GM21515 (cell line): ENCODE measurements around the gene PARD6B.
A peak's percentile ranks its signal among the peaks of the same experiment; 100 is the strongest.
"Not testable (repeated sequence)": the region's sequence is repeated elsewhere in the genome, so short reads cannot be mapped to it uniquely, and the experiment has no call there.

Experiments used
- ATAC-seq: cut with Tn5 transposase; IDR thresholded peaks from one replicate; pipeline ENCODE4 v1.9.1; 2021; ENCODE audit not compliant: unreplicated experiment

The PARD6B gene

DNA sequence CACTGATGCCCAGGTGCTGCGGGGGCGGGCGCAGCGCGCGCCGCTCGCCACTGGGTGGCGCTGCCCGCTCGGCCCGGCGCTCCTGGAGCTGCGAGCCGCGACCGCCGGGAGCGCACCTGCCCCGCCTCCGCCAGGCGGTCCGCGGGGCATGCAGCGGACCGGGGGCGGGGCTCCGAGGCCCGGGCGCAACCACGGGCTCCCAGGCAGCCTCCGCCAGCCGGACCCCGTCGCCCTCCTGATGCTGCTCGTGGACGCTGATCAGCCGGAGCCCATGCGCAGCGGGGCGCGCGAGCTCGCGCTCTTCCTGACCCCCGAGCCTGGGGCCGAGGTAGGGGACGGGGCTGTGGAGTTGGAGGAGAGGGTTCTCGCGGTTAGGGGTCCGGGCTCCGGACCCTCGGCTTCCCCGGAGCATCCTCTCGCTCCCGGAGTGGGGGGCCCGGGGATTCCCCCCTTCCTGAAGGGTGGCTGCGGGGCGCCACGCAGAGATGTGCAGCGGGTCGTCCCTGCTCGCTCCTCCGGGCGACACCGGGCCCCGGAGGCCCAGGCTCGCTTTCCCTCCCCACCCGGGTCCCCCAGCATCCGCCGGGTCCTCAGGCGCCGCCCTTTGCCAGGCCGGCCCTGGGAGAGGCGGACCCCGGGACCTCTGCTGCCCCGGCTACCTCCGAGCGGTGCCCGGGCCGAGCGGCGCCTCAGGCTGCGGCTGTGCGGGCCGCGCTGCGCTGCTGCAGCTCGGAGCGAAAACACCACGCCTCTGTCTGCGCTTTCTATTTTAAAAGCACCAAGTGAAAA is 63.7 kb downstream of the PARD6B start, which contains the start of gene BCAS4:
TSS of gene BCAS4 (plus strand) at position 216 of the 789 bp plus-strand sequence. CDS start at position 239, 23 bp downstream.
- peak; percentile 63 for ATAC-seq

GRCh38 chr20:50797142-50797541 is 65.8 kb downstream of the PARD6B start:
- ATAC-seq = no peak

DNA sequence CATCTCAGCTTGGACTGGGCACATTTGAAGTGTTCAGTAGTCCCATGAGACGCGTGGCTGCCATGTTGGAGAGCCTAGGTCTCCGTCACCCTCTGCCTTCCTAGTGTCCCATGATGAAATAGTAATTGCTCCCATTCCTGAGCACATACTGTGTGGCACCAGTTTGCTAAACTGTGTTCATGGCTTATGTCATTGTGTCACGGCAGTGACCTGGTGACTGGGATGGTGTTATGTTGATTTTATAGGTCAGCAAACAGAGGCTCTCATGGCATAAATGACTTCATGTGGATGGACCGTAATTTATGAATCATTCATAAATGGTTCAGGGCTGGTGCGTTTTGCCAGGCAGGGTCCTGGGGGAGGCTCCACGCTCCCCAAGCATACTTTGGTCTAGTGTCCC is 67.3 kb downstream of the PARD6B start:
- no peak for ATAC-seq

DNA sequence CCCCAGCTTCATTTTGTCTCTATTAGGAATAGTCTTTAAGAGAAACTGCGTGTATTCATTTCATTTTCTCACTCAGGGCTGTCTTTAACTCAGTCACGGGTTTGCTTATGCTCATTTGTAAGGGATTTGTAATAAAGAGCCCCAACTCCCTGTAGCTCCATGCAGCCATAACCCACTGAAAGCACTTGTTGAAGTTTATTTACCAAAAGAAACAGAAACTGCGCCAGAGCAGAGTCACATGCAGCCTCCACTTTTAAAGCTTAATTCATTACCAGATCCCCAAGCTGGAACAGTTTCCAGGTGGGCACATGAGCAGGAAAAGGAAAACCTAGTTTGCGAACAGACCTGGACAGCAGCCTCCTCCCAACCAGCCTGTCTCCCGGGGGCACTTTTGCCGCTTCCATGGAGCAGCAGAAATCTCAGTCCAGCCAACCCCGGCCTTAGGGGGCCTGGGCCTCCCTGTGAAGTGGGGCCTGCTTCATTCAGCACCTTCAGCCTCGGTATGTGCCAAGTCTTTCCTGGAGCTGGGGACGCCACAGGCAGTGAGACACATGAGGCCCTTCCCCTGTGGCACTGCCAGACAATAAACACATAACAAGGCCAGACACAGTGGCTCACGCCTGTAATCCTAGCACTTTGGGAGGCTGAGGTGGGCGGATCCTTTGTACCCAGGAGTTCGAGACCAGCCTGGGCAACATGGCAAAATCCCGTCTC is 68.0 kb downstream of the PARD6B start:
- no peak for ATAC-seq

DNA sequence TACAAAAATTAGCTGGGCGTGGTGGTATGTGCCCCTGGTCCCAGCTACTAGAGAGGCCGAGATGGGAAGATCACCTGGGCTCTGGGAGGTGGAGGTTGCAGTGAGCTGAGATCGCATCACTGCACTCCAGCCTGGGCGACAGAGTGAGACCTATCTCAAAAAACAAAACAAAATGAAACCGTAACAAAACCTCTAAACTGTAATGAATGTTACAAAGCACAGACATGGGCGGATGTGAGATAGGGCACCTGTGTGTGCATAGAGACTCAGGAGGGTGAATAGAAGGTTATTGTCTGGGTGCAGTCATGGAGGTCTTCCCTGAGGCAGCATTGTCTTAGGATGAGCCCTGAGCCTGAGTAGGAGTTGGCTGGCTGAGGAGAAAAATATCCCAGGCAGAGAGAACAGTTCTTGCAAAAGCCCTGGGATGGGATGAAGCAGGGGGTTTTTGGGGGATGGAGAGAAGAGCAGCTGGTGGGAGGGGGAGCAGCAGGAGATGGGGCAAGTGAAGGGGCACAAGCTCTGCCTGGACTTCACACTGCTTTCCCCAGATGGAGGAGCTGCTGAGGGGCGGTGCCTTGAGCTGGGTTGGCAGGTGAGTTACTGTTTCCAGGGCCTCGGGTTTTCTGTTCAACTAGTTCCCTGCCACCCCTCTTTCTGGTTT is 68.6 kb downstream of the PARD6B start:
- ATAC-seq = peak; percentile 47

GRCh38 chr20:50800986-50801746 is 69.8 kb downstream of the PARD6B start:
- not testable (repeated sequence) for ATAC-seq

- no peak for ATAC-seq
Measured at GRCh38 chr20:50801747-50802125, 70.4 kb downstream of the PARD6B start.

DNA sequence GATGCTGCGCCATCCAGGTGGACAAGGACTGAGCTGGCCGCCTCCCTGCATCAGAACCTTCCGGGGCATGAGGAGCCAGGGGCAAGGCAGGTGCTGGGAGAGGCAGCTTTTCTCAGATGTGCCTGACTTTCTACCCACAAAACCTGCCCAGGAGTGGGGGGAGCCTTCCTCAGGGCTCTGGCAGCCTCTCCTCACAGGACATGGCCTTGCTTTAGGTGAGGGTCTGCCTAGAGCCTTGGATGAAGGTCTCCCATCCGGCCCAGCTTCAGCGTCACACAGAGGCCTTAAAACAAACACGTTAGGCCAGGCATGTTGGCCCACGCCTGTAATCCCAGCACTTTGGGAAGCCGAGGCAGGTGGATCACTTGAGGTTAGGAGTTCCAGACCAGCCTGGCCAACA is 70.9 kb downstream of the PARD6B start:
- no peak for ATAC-seq

DNA sequence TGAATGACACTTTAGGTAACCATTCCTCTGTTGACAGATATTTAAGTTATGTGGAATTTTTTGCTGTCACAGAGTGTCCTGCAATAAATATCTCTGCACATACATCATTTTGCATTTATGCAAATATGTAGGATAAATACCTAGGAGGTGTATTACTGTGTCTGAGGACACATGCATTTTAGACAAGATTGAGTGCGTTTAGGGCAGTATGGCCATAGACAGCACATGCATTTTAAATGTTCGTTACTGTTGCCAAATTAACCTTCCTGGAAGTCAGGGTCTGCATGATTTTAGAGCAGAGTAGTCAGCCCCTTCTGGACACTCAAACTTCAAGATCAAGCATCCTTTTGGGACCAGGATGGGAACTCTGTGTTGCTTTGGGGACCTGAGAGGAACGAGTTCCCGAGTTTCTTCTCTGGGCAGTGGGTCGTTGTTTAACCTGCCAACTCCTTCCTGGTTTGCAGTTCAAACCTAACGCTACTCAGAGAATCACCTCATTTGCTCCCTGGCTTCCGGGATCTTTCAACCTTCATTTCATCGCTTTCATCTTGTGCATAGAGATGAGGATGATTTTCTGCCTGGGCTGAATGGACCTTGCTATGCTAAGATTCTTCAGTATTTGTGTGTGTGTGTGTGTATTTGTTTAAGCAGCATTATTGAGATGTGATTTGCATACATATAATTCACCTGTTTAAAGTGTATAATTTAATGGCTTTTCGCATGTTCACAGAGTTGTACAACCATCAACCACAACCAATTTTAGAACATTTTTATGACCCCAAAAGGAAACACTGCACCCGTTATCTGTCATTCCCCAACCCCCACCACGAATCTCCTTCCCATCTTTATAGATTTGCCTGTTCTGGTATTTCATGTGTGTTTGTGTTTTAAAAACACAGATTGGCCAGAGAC is 73.3 kb downstream of the PARD6B start:
- ATAC-seq = no peak

DNA sequence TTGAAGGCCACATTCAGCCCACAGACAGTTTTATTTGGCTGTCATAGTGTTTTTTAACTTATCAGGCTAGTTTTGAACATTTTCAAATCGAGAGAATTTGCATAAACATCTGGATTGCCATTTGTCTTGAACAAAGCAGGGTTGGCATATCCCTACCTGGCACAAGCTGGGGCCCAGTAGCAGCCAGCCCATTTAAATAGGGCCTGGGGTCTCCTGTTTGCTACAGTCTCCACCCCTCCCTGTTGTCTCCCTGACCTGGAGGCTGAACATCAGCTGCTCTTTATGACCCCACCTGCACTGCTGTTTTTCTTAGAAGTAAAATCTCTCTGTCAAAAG is 73.9 kb downstream of the PARD6B start:
- no peak for ATAC-seq

DNA sequence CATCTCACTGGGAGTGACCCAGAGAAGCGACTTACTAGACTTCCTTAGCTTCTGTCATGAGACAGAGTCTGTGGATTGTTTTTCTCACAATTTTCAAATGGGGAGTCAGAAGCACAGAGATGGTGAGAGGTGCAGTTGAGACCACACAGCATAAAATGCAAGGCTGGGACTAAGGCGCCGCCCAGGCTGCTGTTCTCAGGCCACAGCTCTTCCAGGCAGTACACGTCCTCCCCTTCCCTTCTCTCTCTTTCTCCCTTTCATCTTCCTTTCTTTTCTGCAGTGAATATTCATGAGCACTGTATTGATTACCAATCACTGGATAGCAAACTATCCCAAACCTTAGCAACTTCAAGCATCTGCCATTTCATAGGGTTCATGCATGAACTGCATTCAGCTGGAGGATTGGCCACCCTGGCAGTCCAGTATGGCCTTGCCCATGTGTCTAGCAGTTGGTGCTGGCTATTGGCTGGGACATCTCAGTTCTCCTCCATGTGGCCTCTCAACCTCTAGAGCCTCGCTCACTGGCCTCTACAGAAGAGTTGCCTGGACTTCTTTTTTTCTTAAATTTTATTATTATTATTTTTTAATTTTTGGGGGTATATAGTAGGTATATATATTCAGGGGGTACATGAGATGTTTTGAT is 74.9 kb downstream of the PARD6B start:
- ATAC-seq = no peak
